A549 (cell line): Measurements from ENCODE around the gene CAT. TPM values are rescaled to one million over a fixed set of nuclear protein-coding genes. Genes with fewer than 3 reads are reported as not detected.

ENCODE experiments used
- ATAC-seq, 2 experiments: fragments of 200-7000 bp in 1 of 2; fragments of >200 bp in 1 of 2; cut with Nextera tagmentation in 1 of 2; cut with Tn5 transposase in 1 of 2; 3 replicates each; pipeline versions ENCODE4 v1.8.0 to v1.9.1; 2018 to 2020; ENCODE audit warnings: mild to moderate bottlenecking in 1 of 2, moderate library complexity in 1 of 2
- CTCF ChIA-PET: fragments of 300-600 bp; sonication (Branson Sonifier 250); formaldehyde crosslinking; extraction: SDS; loops from one replicate; lab custom pipeline; 2021; ENCODE audit warnings: antibody characterized with exemption, inconsistent platforms; lab: Yijun Ruan, JAX
- POLR2A ChIA-PET: fragments of 350-600 bp; formaldehyde crosslinking; extraction: SDS; loops from one replicate; lab custom pipeline; 2021; ENCODE audit warnings: antibody characterized with exemption, inconsistent platforms; lab: Yijun Ruan, JAX
- DNase-seq, 2 experiments: peaks; one replicate each; pipeline versions ENCODE4 v3.0.0 to v3.0.0-alpha.2; 2011 to 2016; ENCODE audit warnings: low read depth in 1 of 2, low spot score in 1 of 2
- FAIRE-seq: peaks from 2 replicates; lab custom pipeline; 2011; peaks lifted over from hg19 to GRCh38; lab: Jason Lieb, UNC
- H3K27ac ChIP-seq, 2 experiments: fragments of >200 bp; sonication (Bioruptor Twin); formaldehyde crosslinking; 3 replicates each; pipeline ENCODE4 v1.5.1; 2016 to 2017
- H3K4me1 ChIP-seq: fragments of >200 bp; sonication (Bioruptor Twin); formaldehyde crosslinking; 3 replicates; pipeline ENCODE4 v1.6.1; 2016
- H3K4me2 ChIP-seq: fragments of >200 bp; sonication (Bioruptor Twin); formaldehyde crosslinking; 3 replicates; pipeline ENCODE4 v1.6.1; 2016
- H3K4me3 ChIP-seq: fragments of >200 bp; sonication (Bioruptor Twin); formaldehyde crosslinking; 3 replicates; pipeline ENCODE4 v1.5.1; 2016
- H3K9me3 ChIP-seq: fragments of >200 bp; sonication (Bioruptor Twin); formaldehyde crosslinking; 3 replicates; pipeline ENCODE4 v1.6.1; 2016
- BHLHE40 ChIP-seq: IDR thresholded peaks from 2 replicates; pipeline ENCODE4 v1.6.1; 2012; ENCODE audit warnings: low read depth, low read length, inconsistent platforms
- CBX8 ChIP-seq: fragments of 200-600 bp; sonication (generic); IDR thresholded peaks from 2 replicates; pipeline ENCODE4 v1.6.1; 2016
- CEBPB ChIP-seq, 2 experiments: fragments of >200 bp in 1 of 2; sonication (Bioruptor Twin) in 1 of 2; formaldehyde crosslinking in 1 of 2; IDR thresholded peaks; 2 replicates each; pipeline ENCODE4 v1.6.1; 2012 to 2016
- EHMT2 ChIP-seq: fragments of 200-600 bp; sonication (generic); IDR thresholded peaks from 2 replicates; pipeline ENCODE4 v1.6.1; 2016; ENCODE audit warnings: antibody characterized with exemption, low read depth, mild to moderate bottlenecking, moderate library complexity
- ELK1 ChIP-seq: fragments of 150-350 bp; IDR thresholded peaks from 2 replicates; pipeline ENCODE4 v1.6.1; 2014; ENCODE audit warnings: low read depth, mild to moderate bottlenecking, low read length
- ESRRA ChIP-seq: fragments of 150-350 bp; IDR thresholded peaks from 2 replicates; pipeline ENCODE4 v1.6.1; 2014; ENCODE audit warnings: mild to moderate bottlenecking, low read length, borderline replicate concordance
- FOSB ChIP-seq: fragments of 250-450 bp; sonication (Bioruptor Pico); IDR thresholded peaks from 2 replicates; pipeline ENCODE4 v1.5.0; 2020; ENCODE audit warnings: mild to moderate bottlenecking, moderate library complexity
- FOXS1 ChIP-seq: fragments of 250-450 bp; sonication (Bioruptor Pico); IDR thresholded peaks from 2 replicates; pipeline ENCODE4 v1.5.0; 2020; ENCODE audit warnings: mild to moderate bottlenecking, moderate library complexity
- HDAC2 ChIP-seq: fragments of 200-600 bp; sonication (generic); IDR thresholded peaks from 2 replicates; pipeline ENCODE4 v1.6.1; 2016
- HOXB5 ChIP-seq: fragments of 250-450 bp; sonication (Bioruptor Pico); IDR thresholded peaks from 2 replicates; pipeline ENCODE4 v1.5.0; 2020; ENCODE audit warnings: mild to moderate bottlenecking, moderate library complexity
- JUN ChIP-seq, 2 experiments: fragments of >200 bp; sonication (Bioruptor Twin); formaldehyde crosslinking; IDR thresholded peaks; 2 replicates in 1 of 2; 3 replicates in 1 of 2; pipeline ENCODE4 v1.6.1; 2016 to 2017
- JUNB ChIP-seq: fragments of >200 bp; sonication (Bioruptor Twin); formaldehyde crosslinking; IDR thresholded peaks from 2 replicates; pipeline ENCODE4 v1.6.1; 2016
- KDM1A ChIP-seq: fragments of 200-600 bp; sonication (generic); IDR thresholded peaks from 2 replicates; pipeline ENCODE4 v1.6.1; 2016; ENCODE audit warnings: low read depth, mild to moderate bottlenecking
- MAFK ChIP-seq: fragments of 450-650 bp; IDR thresholded peaks from 2 replicates; pipeline ENCODE4 v1.6.1; 2014; ENCODE audit not compliant: partially characterized antibody
- MAZ ChIP-seq: fragments of 150-350 bp; IDR thresholded peaks from 2 replicates; pipeline ENCODE4 v1.6.1; 2014; ENCODE audit warnings: antibody characterized with exemption, low read depth, low read length, borderline replicate concordance
- NFE2L2 ChIP-seq: fragments of 150-350 bp; conservative IDR thresholded peaks from 2 replicates; pipeline ENCODE4 v1.6.1; 2014; ENCODE audit warnings: low read length
- PBX3 ChIP-seq: IDR thresholded peaks from 2 replicates; pipeline ENCODE4 v1.6.1; 2012
- RARB ChIP-seq: fragments of 250-450 bp; sonication (Bioruptor Pico); IDR thresholded peaks from 2 replicates; pipeline ENCODE4 v1.8.0; 2021; ENCODE audit warnings: mild to moderate bottlenecking, moderate library complexity
- RCOR1 ChIP-seq: fragments of 150-350 bp; IDR thresholded peaks from 2 replicates; pipeline ENCODE4 v1.6.1; 2014; ENCODE audit warnings: antibody characterized with exemption, low read length, low read depth
- RNF2 ChIP-seq: fragments of 200-600 bp; sonication (generic); IDR thresholded peaks from 2 replicates; pipeline ENCODE4 v1.6.1; 2016; ENCODE audit warnings: low read depth, mild to moderate bottlenecking, antibody characterized with exemption, moderate library complexity, borderline replicate concordance
- SMC3 ChIP-seq: fragments of >200 bp; sonication (Bioruptor Twin); formaldehyde crosslinking; IDR thresholded peaks from 3 replicates; pipeline ENCODE4 v1.6.1; 2018; ENCODE audit warnings: inconsistent platforms
- TP53 ChIP-seq: fragments of 250-450 bp; sonication (Bioruptor Pico); IDR thresholded peaks from 2 replicates; pipeline ENCODE4 v1.5.0; 2021; ENCODE audit warnings: mild to moderate bottlenecking, moderate library complexity
- ZFP36 ChIP-seq: fragments of 450-650 bp; IDR thresholded peaks from 2 replicates; pipeline ENCODE4 v1.6.1; 2014; ENCODE audit warnings: borderline replicate concordance; ENCODE audit not compliant: partially characterized antibody
- ZSCAN20 ChIP-seq: fragments of 250-450 bp; sonication (Bioruptor Pico); IDR thresholded peaks from 2 replicates; pipeline ENCODE4 v1.8.0; 2022; ENCODE audit warnings: mild to moderate bottlenecking, moderate library complexity
- WGBS: methylation state at CpG from one replicate; pipeline ENCODE4 v1.1.6; 2017; ENCODE audit errors: missing lambda C conversion rate; 5-methylcytosine and 5-hydroxymethylcytosine counted together
- polyA plus RNA-seq, 4 experiments: library from polyadenylated mRNA; depleted of rRNA in 3 of 4; stranded (reverse); fragments of >200 nt; fragmentation: RNase III in 1 of 4; extraction: RNeasy Plus Mini Kit Qiagen cat#74134 plus additional on column Dnase treatment in 1 of 4; gene quantifications; 2 replicates in 3 of 4; 3 replicates in 1 of 4; pipeline ENCODE4 v1.2.3, GENCODE V29; 2011 to 2017
- TF ChIP-seq, protein P1 (sequence below): fragments of 250-450 bp; sonication (Bioruptor Pico); IDR thresholded peaks from 2 replicates; pipeline ENCODE4 v1.5.0; 2021; ENCODE audit warnings: mild to moderate bottlenecking, moderate library complexity, borderline replicate concordance
- TF ChIP-seq, protein P2 (sequence below): fragments of >200 bp; sonication (Bioruptor Twin); formaldehyde crosslinking; IDR thresholded peaks from 3 replicates; pipeline ENCODE4 v1.6.1; 2016
- TF ChIP-seq, protein P3 (sequence below): fragments of 200-600 bp; sonication (generic); IDR thresholded peaks from 2 replicates; pipeline ENCODE4 v1.6.1; 2016; ENCODE audit warnings: antibody characterized with exemption, mild to moderate bottlenecking, moderate library complexity

The CAT gene
- polyA plus RNA-seq, 2 of the 4 experiments (the other 2 are of a cell fraction), result 51.2 to 74.2 TPM

DNA sequence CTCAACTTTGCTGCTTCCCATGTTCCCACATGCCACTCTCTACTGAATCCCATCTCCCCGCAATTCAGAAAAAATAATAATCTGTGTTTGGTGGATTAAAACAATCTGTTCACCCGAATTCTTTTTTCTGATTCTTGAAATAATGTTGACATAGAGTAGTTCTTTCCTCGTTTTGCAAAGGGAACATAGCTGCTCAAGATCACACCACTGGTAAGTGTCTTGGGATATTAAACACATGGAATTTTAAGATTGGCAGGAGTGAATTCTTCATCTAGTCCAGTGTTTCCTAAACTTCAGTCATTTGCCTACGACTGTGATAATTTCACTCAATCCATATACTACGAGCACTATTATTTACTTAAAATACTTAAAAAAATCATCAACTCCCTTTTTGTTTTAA is 68.9 kb downstream of the CAT start:
- peaks cover 3% of the 10 kb centered on the region; the same call in 2 of the 3 replicates for H3K4me1 ChIP-seq
- no peak for TF ChIP-seq PBX3
- TF ChIP-seq ZFP36, result no peak
- TF ChIP-seq CBX8, result no peak
- no peak for TF ChIP-seq RARB (CRISPR knock-in tag)
- TF ChIP-seq ELK1, result no peak
- no peak for TF ChIP-seq HDAC2
- no peak for TF ChIP-seq NFE2L2
- TF ChIP-seq CEBPB (IDR thresholded peaks at IDR 0.05), result no peak
- TF ChIP-seq SMC3, result no peak
- TF ChIP-seq, protein P1, sequence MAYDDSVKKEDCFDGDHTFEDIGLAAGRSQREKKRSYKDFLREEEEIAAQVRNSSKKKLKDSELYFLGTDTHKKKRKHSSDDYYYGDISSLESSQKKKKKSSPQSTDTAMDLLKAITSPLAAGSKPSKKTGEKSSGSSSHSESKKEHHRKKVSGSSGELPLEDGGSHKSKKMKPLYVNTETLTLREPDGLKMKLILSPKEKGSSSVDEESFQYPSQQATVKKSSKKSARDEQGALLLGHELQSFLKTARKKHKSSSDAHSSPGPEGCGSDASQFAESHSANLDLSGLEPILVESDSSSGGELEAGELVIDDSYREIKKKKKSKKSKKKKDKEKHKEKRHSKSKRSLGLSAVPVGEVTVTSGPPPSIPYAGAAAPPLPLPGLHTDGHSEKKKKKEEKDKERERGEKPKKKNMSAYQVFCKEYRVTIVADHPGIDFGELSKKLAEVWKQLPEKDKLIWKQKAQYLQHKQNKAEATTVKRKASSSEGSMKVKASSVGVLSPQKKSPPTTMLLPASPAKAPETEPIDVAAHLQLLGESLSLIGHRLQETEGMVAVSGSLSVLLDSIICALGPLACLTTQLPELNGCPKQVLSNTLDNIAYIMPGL (CRISPR knock-in tag), result no peak
- no peak for TF ChIP-seq KDM1A
- TF ChIP-seq, all 56 proteins: peak for 0
- no peak overlapping the region for H3K4me3 ChIP-seq
- FAIRE-seq (no peak), ATAC-seq (no peak), DNase-seq (no peak)
- 81% methylated on average over 5 of the region's 5 CpGs for WGBS
- H3K27ac ChIP-seq, result 0 out of 6 replicates have a peak overlapping the region, but pooled peaks of 1 of the 2 experiments have one; percentile 3
- no peaks in the 10 kb centered on the region for H3K9me3 ChIP-seq
- POLR2A ChIA-PET, result no interaction called here
- no peak overlapping the region for H3K4me2 ChIP-seq
- CTCF ChIA-PET, result interaction anchor here (9.8 kb wide), 1 partner anchor 14 kb away, joined by 64 read pairs; no protein-coding TSS in a partner anchor

GRCh38 chr11:34508524-34508923 is 69.8 kb downstream of the CAT start:
- ChIA-PET CTCF (interaction anchor here (9.8 kb wide), 1 partner anchor 15 kb away, joined by 64 read pairs; no protein-coding TSS in a partner anchor), POLR2A (no interaction called here)
- WGBS, result 39% methylated on average over 2 of the region's 2 CpGs
- TF ChIP-seq, protein P2, sequence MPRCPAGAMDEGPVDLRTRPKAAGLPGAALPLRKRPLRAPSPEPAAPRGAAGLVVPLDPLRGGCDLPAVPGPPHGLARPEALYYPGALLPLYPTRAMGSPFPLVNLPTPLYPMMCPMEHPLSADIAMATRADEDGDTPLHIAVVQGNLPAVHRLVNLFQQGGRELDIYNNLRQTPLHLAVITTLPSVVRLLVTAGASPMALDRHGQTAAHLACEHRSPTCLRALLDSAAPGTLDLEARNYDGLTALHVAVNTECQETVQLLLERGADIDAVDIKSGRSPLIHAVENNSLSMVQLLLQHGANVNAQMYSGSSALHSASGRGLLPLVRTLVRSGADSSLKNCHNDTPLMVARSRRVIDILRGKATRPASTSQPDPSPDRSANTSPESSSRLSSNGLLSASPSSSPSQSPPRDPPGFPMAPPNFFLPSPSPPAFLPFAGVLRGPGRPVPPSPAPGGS, result no peak
- TF ChIP-seq ZFP36 (no peak), TP53 (CRISPR knock-in tag) (no peak), JUN (IDR thresholded peaks at IDR 0.05) (no peak), CEBPB (IDR thresholded peaks at IDR 0.05) (no peak), EHMT2 (no peak), BHLHE40 (no peak), MAZ (no peak), RCOR1 (no peak), RNF2 (no peak), ZSCAN20 (CRISPR knock-in tag) (no peak), ESRRA (no peak), HOXB5 (CRISPR knock-in tag) (no peak), MAFK (no peak), FOXS1 (CRISPR knock-in tag) (no peak), CBX8 (no peak), FOSB (CRISPR knock-in tag) (no peak), NFE2L2 (no peak), JUNB (no peak)
- TF ChIP-seq, protein P3, sequence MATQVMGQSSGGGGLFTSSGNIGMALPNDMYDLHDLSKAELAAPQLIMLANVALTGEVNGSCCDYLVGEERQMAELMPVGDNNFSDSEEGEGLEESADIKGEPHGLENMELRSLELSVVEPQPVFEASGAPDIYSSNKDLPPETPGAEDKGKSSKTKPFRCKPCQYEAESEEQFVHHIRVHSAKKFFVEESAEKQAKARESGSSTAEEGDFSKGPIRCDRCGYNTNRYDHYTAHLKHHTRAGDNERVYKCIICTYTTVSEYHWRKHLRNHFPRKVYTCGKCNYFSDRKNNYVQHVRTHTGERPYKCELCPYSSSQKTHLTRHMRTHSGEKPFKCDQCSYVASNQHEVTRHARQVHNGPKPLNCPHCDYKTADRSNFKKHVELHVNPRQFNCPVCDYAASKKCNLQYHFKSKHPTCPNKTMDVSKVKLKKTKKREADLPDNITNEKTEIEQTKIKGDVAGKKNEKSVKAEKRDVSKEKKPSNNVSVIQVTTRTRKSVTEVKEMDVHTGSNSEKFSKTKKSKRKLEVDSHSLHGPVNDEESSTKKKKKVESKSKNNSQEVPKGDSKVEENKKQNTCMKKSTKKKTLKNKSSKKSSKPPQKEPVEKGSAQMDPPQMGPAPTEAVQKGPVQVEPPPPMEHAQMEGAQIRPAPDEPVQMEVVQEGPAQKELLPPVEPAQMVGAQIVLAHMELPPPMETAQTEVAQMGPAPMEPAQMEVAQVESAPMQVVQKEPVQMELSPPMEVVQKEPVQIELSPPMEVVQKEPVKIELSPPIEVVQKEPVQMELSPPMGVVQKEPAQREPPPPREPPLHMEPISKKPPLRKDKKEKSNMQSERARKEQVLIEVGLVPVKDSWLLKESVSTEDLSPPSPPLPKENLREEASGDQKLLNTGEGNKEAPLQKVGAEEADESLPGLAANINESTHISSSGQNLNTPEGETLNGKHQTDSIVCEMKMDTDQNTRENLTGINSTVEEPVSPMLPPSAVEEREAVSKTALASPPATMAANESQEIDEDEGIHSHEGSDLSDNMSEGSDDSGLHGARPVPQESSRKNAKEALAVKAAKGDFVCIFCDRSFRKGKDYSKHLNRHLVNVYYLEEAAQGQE, result no peak
- ATAC-seq (no peak), FAIRE-seq (no peak), DNase-seq (no peak)
- no peak overlapping the region for H3K4me2 ChIP-seq
- peaks cover 3% of the 10 kb centered on the region; the same call in 1 of the 3 replicates for H3K4me1 ChIP-seq
- H3K27ac ChIP-seq, result no peak overlapping the region
- H3K4me3 ChIP-seq, result no peak overlapping the region
- no peaks in the 10 kb centered on the region for H3K9me3 ChIP-seq
